Kasumi-1 (cell line): ENCODE data around the gene CLMP.
"Not testable (repeated sequence)": the region's sequence is repeated elsewhere in the genome, so short reads cannot be mapped to it uniquely, and the experiment has no call there.

Source experiments
- DNase-seq, 2 experiments: peaks; one replicate each; lab custom pipeline; 2025; lab: John Stamatoyannopoulos, UW

CLMP gene

GRCh38 chr11:123132881-123133280, 62.2 kb downstream of the CLMP start:
- DNase-seq, result no peak

- DNase-seq, result not testable (repeated sequence)
Measured at GRCh38 chr11:123132034-123132766, 62.8 kb downstream of the CLMP start.

- DNase-seq, result no peak
Measured at GRCh38 chr11:123129920-123130319, 65.1 kb downstream of the CLMP start.

GRCh38 chr11:123125169-123125568, 69.9 kb downstream of the CLMP start:
- no peak for DNase-seq

GRCh38 chr11:123122852-123123251, 72.2 kb downstream of the CLMP start:
- DNase-seq, result no peak

GRCh38 chr11:123122341-123122740, 72.7 kb downstream of the CLMP start:
- DNase-seq, result no peak

GRCh38 chr11:123116486-123116885, 78.6 kb downstream of the CLMP start:
- no peak for DNase-seq

- DNase-seq, result peak; percentile 37 to 55
Measured at GRCh38 chr11:123111465-123111864, 83.6 kb downstream of the CLMP start.

- DNase-seq, result no peak
Measured at GRCh38 chr11:123110397-123110796, 84.7 kb downstream of the CLMP start.

- no peak for DNase-seq
Measured at GRCh38 chr11:123107945-123108495, 87.0 kb downstream of the CLMP start.

GRCh38 chr11:123104697-123105096, 90.4 kb downstream of the CLMP start:
- DNase-seq, result no peak

GRCh38 chr11:123103326-123103980, 91.6 kb downstream of the CLMP start:
- peak; percentile 54 to 73 for DNase-seq

- DNase-seq, result no peak
Measured at GRCh38 chr11:123100379-123101085, 94.5 kb downstream of the CLMP start.

GRCh38 chr11:123098990-123099389, 96.1 kb downstream of the CLMP start:
- DNase-seq, result no peak

GRCh38 chr11:123093739-123094138, 101.3 kb downstream of the CLMP start:
- DNase-seq, result no peak

- DNase-seq, result no peak
Measured at GRCh38 chr11:123091506-123091905, 103.5 kb downstream of the CLMP start.

GRCh38 chr11:123090168-123090567, 104.9 kb downstream of the CLMP start:
- DNase-seq, result not testable (repeated sequence)

- not testable (repeated sequence) for DNase-seq
Measured at GRCh38 chr11:123088896-123089295, 106.2 kb downstream of the CLMP start.

GRCh38 chr11:123087657-123088056, 107.4 kb downstream of the CLMP start:
- DNase-seq, result not testable (repeated sequence)

GRCh38 chr11:123086305-123086704, 108.7 kb downstream of the CLMP start:
- DNase-seq, result no peak

- DNase-seq, result no peak
Measured at GRCh38 chr11:123085497-123085896, 109.6 kb downstream of the CLMP start.

- no peak for DNase-seq
Measured at GRCh38 chr11:123084454-123084853, 110.6 kb downstream of the CLMP start.

- peak; percentile 19 to 45 for DNase-seq
Measured at GRCh38 chr11:123083623-123084029, 111.4 kb downstream of the CLMP start.
